Iris pigment epithelial cell (primary cell): ENCODE measurements around the gene GPR4.
A peak's percentile ranks its signal among the peaks of the same experiment; 100 is the strongest.
"Not testable (repeated sequence)": the region's sequence is repeated elsewhere in the genome, so short reads cannot be mapped to it uniquely, and the experiment has no call there.

Source experiments
- DNase-seq: peaks from one replicate; pipeline ENCODE4 v3.0.0-alpha.2; 2011; ENCODE audit warnings: low read depth

Gene GPR4

DNA sequence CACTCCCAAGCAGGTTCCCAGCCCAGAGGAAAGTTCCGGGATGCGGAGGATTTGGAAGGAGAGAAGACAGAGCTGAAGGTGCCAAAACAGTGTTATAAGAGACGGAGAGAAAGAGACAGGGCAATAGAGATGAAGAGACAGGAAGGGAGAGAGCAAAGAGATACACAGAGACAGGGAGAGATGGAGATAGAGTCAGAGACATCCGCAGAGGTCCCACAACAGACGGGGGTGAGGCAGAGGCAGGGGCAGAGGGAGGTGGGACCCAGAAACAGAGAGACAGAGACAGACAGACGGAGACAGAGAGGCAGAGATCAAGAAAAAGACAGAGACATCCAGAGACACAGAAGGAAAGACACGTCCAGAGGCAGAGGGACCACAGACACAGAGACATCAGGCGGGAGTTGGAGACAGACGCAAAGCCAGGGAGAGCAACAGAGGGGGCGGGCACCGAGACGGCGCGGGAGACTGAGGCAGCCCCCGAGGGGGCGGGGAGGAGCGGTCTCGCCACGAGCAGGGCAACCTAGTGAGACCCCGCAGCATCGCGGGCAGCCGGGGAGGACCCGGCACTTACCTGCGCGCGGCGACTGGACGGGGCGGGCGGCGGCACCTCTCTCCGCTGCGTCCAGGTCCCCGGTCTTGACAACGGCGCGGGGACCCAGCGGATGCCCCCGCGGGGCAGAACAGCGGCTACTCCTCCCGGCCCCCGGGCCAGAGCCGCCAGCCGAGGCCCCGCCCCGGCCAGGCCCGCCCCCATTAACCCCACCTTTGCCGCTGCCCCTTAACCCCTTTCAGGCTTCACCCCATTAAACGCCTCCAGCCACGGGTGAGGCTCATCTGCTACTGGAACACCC, at the start of gene GPR4:
GPR4 (minus strand) TSS at position 689 of the 851 bp plus-strand sequence. CDS start 10,346 bp downstream, outside the sequence.
- DNase-seq: no peak

DNA sequence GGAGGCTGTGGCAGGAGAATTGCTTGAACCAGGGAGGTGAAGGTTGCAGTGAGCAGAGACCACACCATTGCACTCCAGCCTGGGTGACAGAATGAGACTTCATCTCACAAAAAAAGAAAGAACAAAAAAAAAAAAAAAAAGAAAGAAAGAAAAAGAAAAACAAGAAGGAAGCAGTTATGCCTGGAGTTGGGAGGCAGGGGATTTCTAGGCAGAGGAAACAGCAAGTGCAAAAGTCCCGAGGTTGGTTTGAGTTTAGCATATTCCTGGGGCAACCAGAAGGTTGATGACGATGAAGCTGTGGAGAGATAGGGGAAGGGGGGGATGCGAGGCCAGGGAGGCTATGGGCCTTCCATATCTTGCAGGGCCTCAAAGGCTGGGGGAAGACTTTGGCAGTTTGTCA, 48.7 kb upstream of the GPR4 start:
- DNase-seq: no peak

DNA sequence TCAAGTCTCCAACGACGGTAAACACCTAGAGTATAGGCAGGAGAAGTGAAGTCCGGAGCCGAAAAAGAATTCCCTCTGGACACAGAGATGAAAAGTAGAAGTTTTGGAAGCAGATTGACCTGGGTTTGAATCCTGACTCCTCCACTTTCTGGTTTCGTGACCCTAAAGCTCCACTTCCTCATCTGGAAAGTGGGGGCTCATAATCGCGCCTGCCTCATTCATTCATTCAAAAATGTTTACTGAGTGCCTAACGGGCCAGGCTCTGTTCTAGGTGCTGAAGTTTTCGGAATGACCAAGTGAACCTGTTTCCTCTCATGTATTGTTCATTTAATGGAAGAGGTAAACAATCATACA, 44.3 kb upstream of the GPR4 start:
- DNase-seq: no peak

DNA sequence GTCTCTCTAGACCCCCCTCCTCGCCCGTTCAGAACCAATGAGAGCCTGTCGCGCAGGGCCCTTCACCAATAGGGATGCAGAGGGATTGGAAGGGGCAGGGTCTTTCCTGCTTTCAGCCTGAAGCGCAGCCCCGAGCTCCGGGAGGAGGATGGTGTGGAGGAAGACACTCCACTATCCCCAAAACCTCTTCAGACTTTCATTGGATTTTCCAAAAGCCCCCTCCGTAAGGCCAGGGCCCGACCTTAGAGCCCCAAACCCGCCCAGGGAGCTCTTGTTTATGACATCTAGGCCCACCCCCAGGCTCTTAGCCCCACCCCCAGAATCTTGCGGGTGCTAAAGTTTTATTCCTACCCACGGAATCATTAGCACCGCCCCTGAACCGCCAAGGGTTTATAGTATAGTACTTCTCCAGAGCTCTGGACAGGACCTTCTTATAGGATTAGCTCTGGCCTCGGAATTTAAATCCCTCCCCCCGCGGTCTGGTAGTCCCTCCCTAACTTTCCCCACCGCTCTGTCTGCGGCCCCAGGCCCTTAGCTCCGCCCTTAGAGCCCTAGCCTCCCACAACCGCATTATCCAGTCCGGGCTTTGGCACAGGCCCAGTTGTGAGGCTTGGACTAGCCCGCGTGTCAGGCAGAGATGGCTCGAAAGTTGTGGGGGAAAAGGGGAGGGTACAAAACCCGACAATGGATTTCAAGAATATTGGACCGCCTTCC, 43.8 kb upstream of the GPR4 start:
- DNase-seq: peak; percentile 96

DNA sequence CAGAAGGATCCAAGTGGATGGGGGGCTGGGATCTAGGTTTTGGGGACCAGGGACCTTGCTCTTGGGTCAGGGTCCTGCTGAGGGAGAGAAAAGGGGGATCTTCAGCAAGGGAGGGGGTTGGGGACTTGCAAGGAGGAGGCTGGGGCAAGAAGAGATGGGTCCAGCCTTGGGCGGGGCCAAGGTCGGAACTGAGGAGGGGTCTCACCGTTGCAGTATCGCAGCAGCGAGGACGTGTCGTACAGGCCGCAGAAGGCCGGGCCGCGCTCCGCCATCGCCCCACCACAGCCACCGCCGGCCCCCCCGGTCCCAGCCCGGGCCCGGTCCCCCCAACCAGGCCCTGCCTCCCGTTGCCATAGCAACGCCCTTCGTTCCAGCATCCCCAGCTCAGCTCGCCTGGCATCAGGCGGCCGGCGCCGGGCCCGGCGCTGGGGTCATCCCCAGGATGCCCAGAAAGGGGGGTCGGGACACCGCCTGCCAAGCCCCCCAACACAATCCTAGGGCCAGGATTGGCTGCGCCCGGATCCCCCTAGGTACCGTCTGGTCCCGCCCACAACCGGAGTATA, 43.1 kb upstream of the GPR4 start:
- no peak for DNase-seq

DNA sequence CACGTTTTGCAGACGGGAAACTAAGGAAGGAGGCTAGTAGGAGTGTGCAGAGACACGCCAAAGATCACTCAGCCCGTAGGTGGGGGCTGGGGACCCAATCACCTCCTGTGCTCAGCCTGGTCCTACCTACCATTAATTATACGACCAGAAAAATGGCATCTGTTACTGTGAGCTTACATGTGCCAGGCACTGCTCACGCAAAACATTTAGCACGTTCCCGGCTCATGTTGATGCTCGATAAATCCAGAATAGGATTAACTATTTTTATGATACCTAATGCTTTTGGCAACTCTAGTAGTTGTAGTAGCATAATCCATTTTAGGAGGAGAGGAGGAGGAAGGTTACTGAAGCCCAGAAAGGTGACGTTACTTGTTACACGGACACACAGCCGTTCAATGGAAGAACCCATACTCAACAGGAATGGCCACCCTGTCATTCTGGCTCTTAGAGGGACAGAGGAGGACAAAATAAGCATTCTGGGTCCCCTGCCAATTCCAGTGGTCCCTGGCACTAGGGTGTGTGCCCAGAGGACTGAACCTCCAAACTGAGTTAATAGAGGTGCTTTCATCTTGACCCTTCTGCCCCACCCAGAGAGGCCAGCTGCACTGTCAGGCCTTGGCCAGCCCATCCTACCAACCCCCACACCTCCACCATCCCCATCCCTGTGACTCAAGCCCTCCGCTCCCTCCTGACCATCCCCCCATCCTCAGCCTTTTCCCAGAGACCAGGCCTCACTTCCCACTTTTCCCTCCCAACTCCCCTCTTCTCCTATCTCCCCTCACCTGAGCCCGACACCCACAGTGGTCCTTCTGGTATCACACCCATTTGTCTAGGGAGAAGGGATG, 42.1 kb upstream of the GPR4 start:
- no peak for DNase-seq

DNA sequence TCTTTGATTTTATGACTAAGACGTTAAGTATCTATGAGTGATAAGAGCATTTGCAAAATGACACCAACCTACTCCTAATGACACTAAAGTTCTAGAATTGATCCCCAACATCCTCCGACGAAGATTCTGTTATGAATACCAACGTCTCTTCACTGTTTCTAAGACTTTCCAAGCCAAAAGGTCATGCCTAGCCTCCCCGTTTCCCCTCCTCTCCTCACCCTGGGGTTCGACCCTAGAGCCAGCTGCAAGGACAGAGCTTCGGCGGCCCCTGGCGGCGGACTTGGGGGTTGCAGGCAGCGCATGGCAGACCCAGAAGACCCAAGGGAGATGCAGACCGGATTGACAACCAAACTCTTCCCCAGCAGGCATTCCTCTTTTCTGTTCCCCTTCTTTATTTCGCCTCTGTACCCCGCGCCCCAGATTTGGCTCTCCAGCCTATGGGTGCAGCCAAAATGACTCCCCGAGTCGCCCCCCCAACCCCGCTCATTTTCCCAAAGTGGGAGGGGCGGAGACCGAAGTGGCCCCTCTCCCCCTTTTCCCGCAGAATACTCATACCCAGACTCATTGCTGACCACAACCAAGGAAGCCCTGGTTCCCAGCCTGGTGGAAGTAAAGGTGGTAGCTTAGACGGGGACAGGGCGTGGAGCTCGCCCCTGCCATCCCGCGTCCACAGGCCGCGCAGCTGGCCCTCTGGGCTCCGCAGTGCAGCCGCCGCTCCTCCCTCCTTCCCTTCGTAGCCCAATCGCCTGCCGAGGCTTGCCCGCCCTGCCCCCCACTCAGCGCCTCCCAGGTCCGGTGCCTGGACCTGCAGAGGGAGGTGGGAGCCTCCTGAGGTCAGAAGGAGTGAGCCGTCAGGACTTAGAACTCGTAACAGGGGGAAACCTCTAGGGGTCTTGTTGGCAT, 41.3 kb upstream of the GPR4 start:
- peak; percentile 76 for DNase-seq

DNA sequence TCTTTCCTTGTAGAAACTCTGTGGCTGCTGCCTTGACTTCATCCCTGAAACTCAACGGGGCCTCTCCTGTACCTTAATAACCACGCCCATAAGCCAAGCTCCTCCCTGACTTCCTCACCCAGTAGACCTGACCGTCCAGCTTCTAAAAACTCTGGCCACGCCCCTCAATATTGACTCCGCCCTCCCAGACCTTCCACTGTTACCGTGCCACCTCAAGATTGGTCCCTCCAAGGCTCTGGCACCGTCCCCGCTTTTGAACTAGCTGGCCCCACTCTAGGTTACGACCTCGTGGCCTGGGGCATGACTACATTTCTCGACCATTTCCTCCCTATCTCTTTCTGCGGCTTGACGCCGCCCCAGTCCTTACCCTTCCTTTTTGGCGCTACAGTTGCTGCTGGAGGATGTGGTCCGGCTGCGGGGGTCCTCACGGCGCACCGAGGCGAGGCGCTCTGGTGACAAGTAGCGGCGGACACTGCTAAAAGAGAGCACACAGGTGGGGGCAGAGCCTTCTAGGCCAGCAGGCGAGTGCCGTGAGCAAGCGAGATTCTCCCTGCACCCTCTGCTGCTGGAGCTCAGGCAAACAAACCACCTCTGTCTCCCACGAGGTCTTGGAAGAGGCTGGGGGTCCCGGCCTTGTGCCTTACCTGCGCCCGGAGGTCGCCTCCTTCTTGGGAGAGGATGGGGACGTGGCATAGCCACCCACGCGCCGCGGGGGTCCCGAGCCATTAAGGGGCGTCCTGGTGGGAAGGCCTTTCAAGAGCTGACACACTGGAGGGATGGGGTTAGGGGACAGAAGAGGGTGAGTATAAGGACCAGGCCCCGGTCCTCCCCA, 39.5 kb upstream of the GPR4 start:
- peak; percentile 72 for DNase-seq

DNA sequence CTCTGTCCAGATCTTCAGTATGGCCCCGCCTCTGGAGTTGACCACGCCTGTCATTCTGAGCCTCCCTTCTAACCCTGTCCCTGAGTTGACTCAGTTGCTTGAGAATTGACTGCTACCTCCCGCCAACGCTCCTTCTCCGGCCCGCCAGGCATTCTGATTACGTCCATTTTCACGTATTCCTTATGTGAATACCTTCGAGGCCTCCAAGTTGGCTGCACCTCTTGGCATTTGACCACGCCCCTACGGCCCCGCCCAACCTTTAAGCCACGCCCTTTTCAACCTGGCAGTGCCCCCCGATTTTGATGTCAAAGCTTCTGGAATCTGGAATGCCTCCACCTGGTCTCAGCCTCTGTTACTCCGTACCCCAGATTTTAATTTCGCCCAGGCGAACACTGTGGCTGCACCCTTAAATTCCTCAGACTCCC, 38.8 kb upstream of the GPR4 start:
- no peak for DNase-seq

DNA sequence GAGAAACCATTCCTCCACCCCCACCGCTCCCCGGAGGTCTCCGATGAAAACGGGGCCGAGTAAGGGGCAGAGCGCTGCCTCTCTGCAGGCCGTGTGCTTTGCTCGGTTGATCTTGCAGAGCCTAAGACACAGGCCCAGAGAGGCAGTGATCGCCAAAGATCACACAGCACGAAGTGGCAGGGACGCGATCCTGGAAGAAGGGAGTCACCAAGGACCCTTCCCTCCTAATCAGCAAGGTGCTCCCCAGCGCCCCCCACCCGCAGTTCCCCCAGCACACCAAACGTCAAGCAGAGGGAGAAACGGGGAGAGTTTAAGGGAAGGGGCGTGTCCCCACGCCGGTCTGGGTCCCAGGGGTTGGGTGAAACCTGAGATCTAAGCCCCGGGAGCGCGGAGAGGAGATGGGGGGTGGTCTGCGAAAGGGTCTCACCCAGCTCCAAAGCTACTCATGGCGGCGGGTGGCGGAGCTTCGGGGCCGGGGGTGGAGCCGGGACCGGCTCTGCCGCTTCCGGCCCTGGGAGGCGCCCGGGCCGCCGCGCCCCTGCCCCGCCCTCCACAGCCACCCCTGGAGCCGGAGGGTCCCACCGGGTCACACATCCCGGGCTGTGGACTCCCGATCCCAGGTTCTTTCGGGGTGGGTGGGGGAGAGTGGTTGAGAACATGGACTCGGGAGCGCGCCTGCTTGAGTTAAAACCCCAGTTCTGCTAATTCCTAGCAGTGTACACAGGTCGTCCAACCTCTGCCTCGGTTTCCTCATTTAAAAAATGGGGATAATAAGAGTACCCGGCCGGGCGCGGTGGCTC, 37.1 kb upstream of the GPR4 start, which contains the start of gene EML2:
EML2 (minus strand) TSS at position 468 of the 800 bp plus-strand sequence; CDS start at position 447, 21 bp downstream.
- peak; percentile 17 for DNase-seq

DNA sequence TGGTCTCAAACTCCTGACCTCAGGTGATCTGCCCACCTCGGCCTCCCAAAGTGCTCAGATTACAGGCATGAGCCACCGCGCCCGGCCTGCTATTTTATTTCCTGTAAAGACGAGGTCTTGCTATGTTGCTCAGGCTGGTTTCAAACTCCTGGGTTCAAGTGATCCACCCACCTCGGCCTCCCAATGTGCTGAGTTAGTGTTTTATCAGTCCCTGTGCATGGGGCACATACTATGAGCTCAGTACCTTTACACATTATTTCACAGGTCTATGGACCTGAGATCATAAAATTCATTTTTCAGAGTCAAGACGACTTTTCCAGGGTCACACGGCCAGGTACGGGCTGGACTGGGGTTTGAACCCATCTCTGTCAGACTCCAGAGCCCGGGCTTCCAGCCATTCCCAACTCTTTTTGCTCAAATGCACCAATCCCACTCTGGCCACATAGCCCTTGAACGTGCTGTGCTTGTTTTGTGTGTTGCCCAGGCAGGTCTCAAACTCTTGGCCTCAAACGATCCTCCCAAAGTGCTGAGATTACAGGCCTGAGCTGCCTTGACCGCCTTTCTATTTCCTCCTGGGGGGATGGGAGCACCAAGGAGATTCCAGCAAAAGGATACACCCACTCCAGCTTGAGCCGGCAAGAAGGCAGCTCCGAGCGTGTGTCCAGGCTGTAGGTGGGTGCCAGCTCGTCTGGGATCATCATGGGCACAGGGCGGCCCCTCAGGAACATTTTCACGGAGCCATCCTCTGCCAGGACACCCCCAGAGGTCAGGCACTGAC, 36.1 kb upstream of the GPR4 start:
- DNase-seq: peak; percentile 60

DNA sequence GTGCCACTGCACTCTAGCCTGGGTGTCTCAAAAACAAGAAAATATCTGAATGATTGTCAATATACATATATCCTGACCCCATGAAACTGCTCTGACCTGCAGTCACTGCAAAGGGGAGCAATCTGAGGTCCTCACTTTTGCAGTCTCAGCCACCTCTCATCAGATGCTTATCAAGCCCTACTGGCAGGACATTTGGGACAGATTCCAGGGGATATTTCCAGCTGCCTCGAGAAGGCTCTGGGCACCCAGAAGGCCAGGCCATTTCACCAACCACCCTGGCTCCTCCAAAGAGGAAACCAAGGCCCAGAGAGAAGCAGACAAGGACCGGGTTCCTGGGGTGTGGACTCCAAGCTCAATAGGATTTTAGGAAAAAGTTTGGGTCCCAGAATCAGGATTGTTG, 34.9 kb upstream of the GPR4 start:
- no peak for DNase-seq

DNA sequence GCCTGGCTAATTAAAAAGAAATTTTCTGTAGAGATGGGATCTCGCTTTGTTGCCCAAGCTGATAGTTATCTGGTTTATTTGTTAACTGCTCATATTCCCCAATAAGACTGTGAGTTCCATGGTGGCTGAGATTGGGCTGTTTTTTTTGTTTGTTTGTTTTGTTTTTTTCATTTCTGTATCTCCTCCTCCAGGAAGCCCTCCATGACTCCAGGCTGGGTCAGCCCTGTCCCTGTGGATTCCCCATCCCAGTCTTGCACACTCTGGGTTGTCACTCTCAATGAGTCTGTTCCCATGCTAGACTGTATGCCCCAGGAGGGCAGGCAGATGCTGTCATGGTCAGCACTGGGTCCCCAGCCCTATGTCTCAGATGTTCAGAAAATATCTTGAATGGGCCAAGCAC, 34.3 kb upstream of the GPR4 start:
- DNase-seq: no peak

DNA sequence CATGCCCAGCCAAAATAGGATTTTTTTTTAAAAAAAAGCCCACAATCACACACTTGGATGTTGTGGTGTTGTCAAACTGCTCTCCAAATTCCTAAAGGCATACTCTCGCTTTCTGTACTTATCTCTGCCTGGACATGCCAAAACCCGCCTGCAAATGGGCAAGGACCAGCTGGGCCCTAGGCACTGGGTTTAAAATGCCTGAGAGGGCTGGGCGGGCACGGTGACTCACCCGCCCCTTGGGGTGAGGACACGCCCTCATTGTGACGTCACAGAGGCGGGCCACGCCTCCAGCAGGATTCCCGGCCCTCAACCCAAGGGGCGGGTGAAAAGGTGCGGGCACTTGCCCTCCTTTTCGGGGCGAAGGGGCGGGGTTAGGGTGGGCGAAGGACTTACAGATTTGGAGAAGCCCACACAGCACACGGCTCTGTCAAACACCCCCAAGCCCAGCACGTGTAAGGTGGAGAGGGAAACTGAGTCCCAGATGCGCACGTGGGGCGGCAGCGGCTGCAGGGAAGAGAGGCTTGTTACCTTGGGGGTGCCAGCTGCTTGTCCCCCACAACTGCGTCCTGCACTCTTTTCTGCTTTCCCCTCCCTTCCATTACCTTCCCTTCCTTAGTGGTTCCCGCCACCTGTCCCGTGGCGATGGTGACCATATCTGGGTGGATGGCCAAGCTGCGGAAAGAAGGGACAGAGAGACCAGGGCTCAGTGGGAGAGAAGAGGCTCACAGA, 30.6 kb upstream of the GPR4 start:
- peak; percentile 79 for DNase-seq

DNA sequence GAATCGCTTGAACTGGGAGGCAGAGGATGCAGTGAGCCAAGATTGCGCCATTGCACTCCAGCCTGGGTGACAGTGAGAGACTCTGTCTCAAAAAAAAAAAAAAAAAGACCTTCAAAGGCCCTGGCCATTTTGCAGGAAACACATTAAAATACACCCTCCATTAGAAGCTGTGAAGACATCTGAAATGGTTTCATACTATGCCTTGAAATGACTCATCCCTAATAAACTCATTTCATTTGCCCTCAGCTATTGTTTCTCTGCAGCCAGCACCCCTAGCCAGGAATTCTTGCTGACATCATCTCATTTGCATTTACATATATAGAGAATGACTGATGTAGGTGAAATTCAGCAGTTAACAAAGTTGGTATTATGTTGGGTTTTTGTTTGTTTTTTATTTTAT, 28.5 kb upstream of the GPR4 start:
- DNase-seq: peak; percentile 91

DNA sequence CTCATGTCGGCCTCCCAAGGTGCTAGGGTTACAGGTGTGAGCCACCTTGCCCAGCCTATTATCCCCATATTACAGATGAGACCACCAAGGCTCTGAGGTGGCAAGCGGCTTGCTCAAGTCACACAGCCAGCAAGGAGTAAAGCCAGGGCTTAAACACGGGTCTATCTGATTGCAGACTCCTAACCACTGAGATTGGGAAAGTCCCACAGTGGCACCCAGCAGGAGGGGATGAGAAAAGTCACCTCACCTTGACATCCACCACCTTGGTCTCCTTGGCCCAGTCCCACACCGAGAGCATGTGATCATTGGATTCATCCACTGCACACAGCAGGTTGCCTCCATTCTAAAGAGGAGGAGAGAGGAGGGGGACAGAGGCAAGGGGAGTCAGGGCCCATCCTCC, 27.7 kb upstream of the GPR4 start:
- DNase-seq: no peak

DNA sequence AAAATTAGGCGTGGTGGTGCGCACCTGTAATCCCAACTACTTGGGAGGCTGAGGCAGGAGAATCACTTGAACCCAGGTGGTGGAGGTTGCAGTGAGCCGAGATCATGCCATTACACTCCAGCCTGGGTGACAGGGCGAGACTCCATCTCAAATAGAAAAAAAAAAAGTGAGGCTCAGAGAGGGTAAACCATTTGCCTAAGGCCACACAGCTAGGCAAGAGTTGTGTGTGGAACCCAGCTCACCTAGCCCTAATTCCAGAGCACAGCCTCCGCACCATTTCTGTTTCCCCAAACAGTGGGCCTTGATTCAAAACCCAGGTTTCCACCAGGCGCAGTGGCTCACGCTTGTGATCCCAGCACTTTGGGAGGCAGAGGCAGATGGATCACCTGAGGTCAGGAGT, 26.2 kb upstream of the GPR4 start:
- not testable (repeated sequence) for DNase-seq

DNA sequence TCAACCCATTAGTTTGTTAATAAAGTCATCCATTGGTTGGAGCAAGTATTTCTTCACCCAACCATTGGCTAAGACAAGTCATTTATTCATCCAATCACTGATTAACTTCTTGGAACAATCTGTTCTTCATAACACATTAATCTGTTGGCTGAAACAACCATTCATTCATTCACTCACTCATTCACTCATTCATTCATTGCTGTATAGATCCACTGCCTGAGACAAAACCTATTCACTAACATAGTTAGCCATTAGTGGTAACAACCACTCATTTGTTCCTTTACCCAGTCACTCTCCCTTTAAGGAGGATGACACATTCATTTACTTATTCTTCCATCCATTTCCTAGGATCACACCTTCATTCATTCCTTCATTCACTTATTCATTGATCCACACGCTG, 22.0 kb upstream of the GPR4 start:
- no peak for DNase-seq
